Stimulated activated naive CD8-positive, alpha-beta T cell treated with anti-CD3 and anti-CD28 coated beads, Interleukin-15, amount 100 ng/mL, for 72 hours (primary cell): ENCODE results near the gene GTPBP1.

Experiments used
- ATAC-seq: fragments of 150-1000 bp; cut with Tn5 transposase; 2 replicates; pipeline ENCODE4 v1.10.0; 2021; ENCODE audit warnings: mild to moderate bottlenecking, moderate library complexity
- DNase-seq, 2 donors: peaks; one replicate each; pipeline ENCODE4 v3.0.0; 2021 to 2022
- H3K27ac Mint-ChIP-seq, 2 donors: one replicate each; pipeline ENCODE4 v1.8.0; 2022; ENCODE audit warnings: mild to moderate bottlenecking in 2 of 2, mixed read lengths in 2 of 2, moderate library complexity in 2 of 2
- H3K27me3 Mint-ChIP-seq: one replicate; pipeline ENCODE4 v1.8.0; 2022; ENCODE audit warnings: mixed read lengths
- H3K4me1 Mint-ChIP-seq: one replicate; pipeline ENCODE4 v1.8.0; 2022; ENCODE audit warnings: mild to moderate bottlenecking, mixed read lengths
- H3K4me3 Mint-ChIP-seq, 2 donors: one replicate each; pipeline ENCODE4 v1.8.0; 2022; ENCODE audit warnings: mild to moderate bottlenecking in 2 of 2, mixed read lengths in 2 of 2, moderate library complexity in 1 of 2
- H3K9me3 Mint-ChIP-seq, 2 donors: one replicate each; pipeline ENCODE4 v1.8.0; 2022; ENCODE audit warnings: mixed read lengths in 2 of 2

The GTPBP1 gene

GRCh38 chr22:38753948-38754750 is 48.4 kb downstream of the GTPBP1 start:
- Mint-ChIP-seq H3K27me3 (no peaks in the 10 kb centered on the region), H3K9me3 (no peaks in the 10 kb centered on the region), H3K27ac (peak overlapping the region; percentile 48 to 95), H3K4me1 (peaks cover 76% of the 10 kb centered on the region), H3K4me3 (peak overlapping the region; percentile 83 to 99)
- no peak for ATAC-seq
- DNase-seq, result peak; percentile 36 to 44

GRCh38 chr22:38754751-38755154 is 49.0 kb downstream of the GTPBP1 start:
- Mint-ChIP-seq H3K27me3 (no peaks in the 10 kb centered on the region), H3K9me3 (no peaks in the 10 kb centered on the region), H3K27ac (peak overlapping the region; percentile 31 to 95), H3K4me1 (peaks cover 73% of the 10 kb centered on the region), H3K4me3 (peak overlapping the region; percentile 83 to 99)
- DNase-seq, result no peak
- no peak for ATAC-seq

- H3K9me3 Mint-ChIP-seq, result no peaks in the 10 kb centered on the region
- H3K27ac Mint-ChIP-seq, result peak overlapping the region; percentile 3 to 95
- ATAC-seq, result peak; percentile 26
Measured at GRCh38 chr22:38755155-38755910, 49.6 kb downstream of the GTPBP1 start.

GRCh38 chr22:38755911-38756532 is 50.3 kb downstream of the GTPBP1 start, which contains the start of gene SUN2:
TSS of gene SUN2 (minus strand) at chr22:38755998. CDS start at chr22:38752628, 3,370 bp downstream.
- Mint-ChIP-seq H3K9me3 (no peaks in the 10 kb centered on the region), H3K4me3 (peak within 1 kb of the TSS; percentile 95 to 99)

More at GRCh38 chr22:38755155-38755910, 49.6 kb downstream of the GTPBP1 start:
- peak overlapping the region; percentile 95 to 99 for H3K4me3 Mint-ChIP-seq
- DNase-seq, result peak; percentile 70 to 71
- peaks cover 68% of the 10 kb centered on the region for H3K4me1 Mint-ChIP-seq
- H3K27me3 Mint-ChIP-seq, result no peaks in the 10 kb centered on the region

GRCh38 chr22:38756711-38757463 is 51.1 kb downstream of the GTPBP1 start:
- H3K4me1 Mint-ChIP-seq, result peaks cover 59% of the 10 kb centered on the region
- peak overlapping the region; percentile 95 to 97 for H3K27ac Mint-ChIP-seq
- ATAC-seq, result no peak
- no peaks in the 10 kb centered on the region for H3K9me3 Mint-ChIP-seq
- H3K4me3 Mint-ChIP-seq, result peak overlapping the region; percentile 95 to 97
- H3K27me3 Mint-ChIP-seq, result no peaks in the 10 kb centered on the region
- peak; percentile 17 to 39 for DNase-seq

More at GRCh38 chr22:38755911-38756532, 50.3 kb downstream of the GTPBP1 start, which contains the start of gene SUN2:
- no peaks in the 10 kb centered on the region for H3K27me3 Mint-ChIP-seq
- DNase-seq (peak; percentile 91 to 92), ATAC-seq (peak; percentile 78)
- peak within 1 kb of the TSS; percentile 95 to 97 for H3K27ac Mint-ChIP-seq
- peaks cover 67% of the 10 kb centered on the region for H3K4me1 Mint-ChIP-seq

GRCh38 chr22:38757464-38757757 is 51.7 kb downstream of the GTPBP1 start:
- Mint-ChIP-seq H3K4me3 (peak overlapping the region; percentile 95 to 97), H3K4me1 (peaks cover 53% of the 10 kb centered on the region), H3K27ac (no peak overlapping the region), H3K27me3 (no peaks in the 10 kb centered on the region), H3K9me3 (no peaks in the 10 kb centered on the region)
- no peak for ATAC-seq
- peak in 1 of 2 donors; percentile 11 for DNase-seq

- ATAC-seq, result peak; percentile 34
- Mint-ChIP-seq H3K27me3 (no peaks in the 10 kb centered on the region), H3K4me3 (peak overlapping the region; percentile 73 to 97), H3K27ac (no peak overlapping the region), H3K4me1 (peaks cover 43% of the 10 kb centered on the region), H3K9me3 (no peaks in the 10 kb centered on the region)
- DNase-seq, result peak; percentile 69 to 76
Measured at GRCh38 chr22:38758276-38758945, 52.7 kb downstream of the GTPBP1 start.

GRCh38 chr22:38759005-38759404 is 53.3 kb downstream of the GTPBP1 start:
- Mint-ChIP-seq H3K4me3 (peak overlapping the region; percentile 73 to 97), H3K4me1 (peaks cover 37% of the 10 kb centered on the region), H3K9me3 (no peaks in the 10 kb centered on the region), H3K27me3 (no peaks in the 10 kb centered on the region), H3K27ac (no peak overlapping the region)
- no peak for ATAC-seq
- DNase-seq, result no peak

GRCh38 chr22:38760477-38761201 is 54.9 kb downstream of the GTPBP1 start:
- no peak for ATAC-seq
- no peak for DNase-seq
- peaks cover 37% of the 10 kb centered on the region for H3K4me1 Mint-ChIP-seq
- no peak overlapping the region for H3K27ac Mint-ChIP-seq
- no peaks in the 10 kb centered on the region for H3K27me3 Mint-ChIP-seq
- H3K9me3 Mint-ChIP-seq, result no peaks in the 10 kb centered on the region
- H3K4me3 Mint-ChIP-seq, result no peak overlapping the region

- ATAC-seq, result no peak
Measured at GRCh38 chr22:38761202-38762162, 55.7 kb downstream of the GTPBP1 start.

GRCh38 chr22:38762551-38762983 is 56.8 kb downstream of the GTPBP1 start:
- no peak for DNase-seq

More at GRCh38 chr22:38761202-38762162, 55.7 kb downstream of the GTPBP1 start:
- Mint-ChIP-seq H3K9me3 (no peaks in the 10 kb centered on the region), H3K27ac (no peak overlapping the region), H3K27me3 (no peaks in the 10 kb centered on the region), H3K4me1 (peaks cover 37% of the 10 kb centered on the region), H3K4me3 (no peak overlapping the region)
- no peak for DNase-seq

GRCh38 chr22:38766076-38766777 is 60.5 kb downstream of the GTPBP1 start:
- ATAC-seq, result peak; percentile 51
- Mint-ChIP-seq H3K9me3 (no peaks in the 10 kb centered on the region), H3K4me3 (no peak overlapping the region), H3K4me1 (peaks cover 7% of the 10 kb centered on the region), H3K27me3 (no peaks in the 10 kb centered on the region), H3K27ac (no peak overlapping the region)
- peak in 1 of 2 donors; percentile 29 for DNase-seq

More at GRCh38 chr22:38762551-38762983, 56.8 kb downstream of the GTPBP1 start:
- no peak for ATAC-seq
- no peak overlapping the region for H3K27ac Mint-ChIP-seq
- no peak overlapping the region for H3K4me3 Mint-ChIP-seq
- no peaks in the 10 kb centered on the region for H3K27me3 Mint-ChIP-seq
- no peaks in the 10 kb centered on the region for H3K9me3 Mint-ChIP-seq
- H3K4me1 Mint-ChIP-seq, result peaks cover 26% of the 10 kb centered on the region
